GM21737 (cell line): Measurements from ENCODE around the gene PRKD1.

Source experiments
- ATAC-seq: cut with Tn5 transposase; IDR thresholded peaks from one replicate; pipeline ENCODE4 v1.9.1; 2021; ENCODE audit warnings: mild to moderate bottlenecking, moderate library complexity; ENCODE audit not compliant: unreplicated experiment

The PRKD1 gene

GRCh38 chr14:29630566-29631160, 297.0 kb downstream of the PRKD1 start:
- ATAC-seq: no peak

GRCh38 chr14:29629839-29630238, 297.8 kb downstream of the PRKD1 start:
- ATAC-seq: no peak

- ATAC-seq: no peak
Observed at GRCh38 chr14:29627137-29627536, 300.5 kb downstream of the PRKD1 start.

- no peak for ATAC-seq
Observed at GRCh38 chr14:29618323-29619067, 309.2 kb downstream of the PRKD1 start.

GRCh38 chr14:29616922-29617321, 310.7 kb downstream of the PRKD1 start:
- ATAC-seq: no peak

GRCh38 chr14:29608861-29609260, 318.8 kb downstream of the PRKD1 start:
- no peak for ATAC-seq

- ATAC-seq: no peak
Observed at GRCh38 chr14:29607169-29607568, 320.5 kb downstream of the PRKD1 start.

GRCh38 chr14:29603696-29604095, 324.0 kb downstream of the PRKD1 start:
- ATAC-seq: no peak

- ATAC-seq: no peak
Observed at GRCh38 chr14:29601616-29602015, 326.0 kb downstream of the PRKD1 start.

- ATAC-seq: no peak
Observed at GRCh38 chr14:29587761-29588470, 339.7 kb downstream of the PRKD1 start.

- ATAC-seq: no peak
Observed at GRCh38 chr14:29587046-29587445, 340.6 kb downstream of the PRKD1 start.

GRCh38 chr14:29584992-29585391, 342.7 kb downstream of the PRKD1 start:
- ATAC-seq: no peak

GRCh38 chr14:29580763-29581162, 346.9 kb downstream of the PRKD1 start:
- no peak for ATAC-seq

- no peak for ATAC-seq
Observed at GRCh38 chr14:29579838-29580237, 347.8 kb downstream of the PRKD1 start.

GRCh38 chr14:29576927-29577326, 350.7 kb downstream of the PRKD1 start:
- no peak for ATAC-seq

- ATAC-seq: no peak
Observed at GRCh38 chr14:29569194-29569593, 358.5 kb downstream of the PRKD1 start.

GRCh38 chr14:29566194-29566593, 361.5 kb downstream of the PRKD1 start:
- ATAC-seq: no peak

GRCh38 chr14:29558516-29558915, 369.1 kb downstream of the PRKD1 start:
- no peak for ATAC-seq

GRCh38 chr14:29554335-29554734, 373.3 kb downstream of the PRKD1 start:
- ATAC-seq: no peak

- ATAC-seq: no peak
Observed at GRCh38 chr14:29553427-29553826, 374.2 kb downstream of the PRKD1 start.

GRCh38 chr14:29548948-29549370, 378.7 kb downstream of the PRKD1 start:
- peak; percentile 68 for ATAC-seq

- ATAC-seq: no peak
Observed at GRCh38 chr14:29545714-29546113, 381.9 kb downstream of the PRKD1 start.
